Epithelial cell of proximal tubule (primary cell): ENCODE measurements around the gene MXD1. TPM values are rescaled to one million over a fixed set of nuclear protein-coding genes. Genes with fewer than 3 reads are reported as not detected.

Source experiments
- DNase-seq: peaks from one replicate; pipeline ENCODE4 v3.0.0-alpha.2; 2011; ENCODE audit warnings: low read depth
- H3K4me3 ChIP-seq: 2 replicates; pipeline ENCODE4 v1.5.1; 2011; ENCODE audit warnings: low read depth, mild to moderate bottlenecking, low read length
- total RNA-seq: library from RNA; depleted of rRNA; stranded (reverse); fragments of >200 nt; gene quantifications from 2 replicates; pipeline ENCODE4 v1.2.3, GENCODE V29; 2015
- TF ChIP-seq, protein P1 (sequence below): conservative IDR thresholded peaks from 2 replicates; pipeline ENCODE4 v1.5.1; 2012; ENCODE audit warnings: low read depth, mild to moderate bottlenecking, low read length

The MXD1 gene
- total RNA-seq, 1 donor from 2014 or later, result 2.2 TPM

- TF ChIP-seq, protein P1, sequence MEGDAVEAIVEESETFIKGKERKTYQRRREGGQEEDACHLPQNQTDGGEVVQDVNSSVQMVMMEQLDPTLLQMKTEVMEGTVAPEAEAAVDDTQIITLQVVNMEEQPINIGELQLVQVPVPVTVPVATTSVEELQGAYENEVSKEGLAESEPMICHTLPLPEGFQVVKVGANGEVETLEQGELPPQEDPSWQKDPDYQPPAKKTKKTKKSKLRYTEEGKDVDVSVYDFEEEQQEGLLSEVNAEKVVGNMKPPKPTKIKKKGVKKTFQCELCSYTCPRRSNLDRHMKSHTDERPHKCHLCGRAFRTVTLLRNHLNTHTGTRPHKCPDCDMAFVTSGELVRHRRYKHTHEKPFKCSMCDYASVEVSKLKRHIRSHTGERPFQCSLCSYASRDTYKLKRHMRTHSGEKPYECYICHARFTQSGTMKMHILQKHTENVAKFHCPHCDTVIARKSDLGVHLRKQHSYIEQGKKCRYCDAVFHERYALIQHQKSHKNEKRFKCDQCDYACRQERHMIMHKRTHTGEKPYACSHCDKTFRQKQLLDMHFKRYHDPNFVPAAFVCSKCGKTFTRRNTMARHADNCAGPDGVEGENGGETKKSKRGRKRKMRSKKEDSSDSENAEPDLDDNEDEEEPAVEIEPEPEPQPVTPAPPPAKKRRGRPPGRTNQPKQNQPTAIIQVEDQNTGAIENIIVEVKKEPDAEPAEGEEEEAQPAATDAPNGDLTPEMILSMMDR, result no peak
- no peak overlapping the region for H3K4me3 ChIP-seq
- DNase-seq, result no peak
Measured at GRCh38 chr2:69986691-69987090, 71.8 kb downstream of the MXD1 start.

- TF ChIP-seq, protein P1, result no peak
- H3K4me3 ChIP-seq, result no peak overlapping the region
Measured at GRCh38 chr2:69988086-69988635, 73.3 kb downstream of the MXD1 start.

GRCh38 chr2:69989009-69989408 lies 74.1 kb downstream of the MXD1 start:
- TF ChIP-seq, protein P1, result no peak
- H3K4me3 ChIP-seq, result no peak overlapping the region
- DNase-seq, result no peak

More at GRCh38 chr2:69988086-69988635, 73.3 kb downstream of the MXD1 start:
- no peak for DNase-seq

DNA sequence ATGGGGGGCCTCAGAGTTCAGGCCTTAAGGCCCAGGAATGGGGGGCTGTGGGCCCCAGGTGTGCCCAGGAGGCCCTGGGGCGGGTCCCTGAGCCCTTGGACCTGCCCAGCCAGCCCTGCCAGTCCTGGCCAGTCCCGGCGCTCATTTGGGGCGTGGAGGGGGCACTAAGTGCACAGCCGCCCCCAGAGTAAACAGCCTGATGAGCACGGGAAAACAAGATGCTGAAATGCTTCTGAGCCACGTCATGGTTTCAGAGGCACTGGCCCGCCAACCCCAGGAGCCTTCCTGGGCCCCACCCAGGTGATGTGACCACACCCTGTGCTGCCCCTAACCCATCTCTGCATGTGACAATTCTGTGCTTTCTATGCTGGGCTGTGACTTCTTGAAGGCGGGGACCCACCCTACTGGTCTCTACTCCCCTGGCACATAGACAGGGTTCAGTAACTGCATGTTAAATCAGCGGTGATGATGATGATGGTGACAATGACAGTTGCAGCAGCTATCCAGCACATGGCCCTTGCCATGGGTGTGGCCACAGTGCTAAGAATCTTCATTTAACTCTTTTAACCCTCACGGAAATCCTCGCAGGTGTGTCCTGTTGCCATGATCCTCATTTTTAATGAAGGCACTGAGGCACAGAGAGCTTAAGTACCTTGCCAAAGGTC lies 74.7 kb downstream of the MXD1 start:
- no peak overlapping the region for H3K4me3 ChIP-seq
- TF ChIP-seq, protein P1, result no peak
- DNase-seq, result no peak

Other genes with a start within 250 kb of the MXD1 start
- 51.4 and 61.2 TPM in 2 replicates for gene ANXA4, start 173.0 kb upstream of the MXD1 start, total RNA-seq
- gene GMCL1, start 85.4 kb upstream of the MXD1 start, total RNA-seq, result 8.7 and 9.8 TPM in 2 replicates
- gene SNRNP27, start 21.2 kb upstream of the MXD1 start, total RNA-seq, result 60.3 and 88.6 TPM in 2 replicates
- gene ASPRV1, start 46.5 kb downstream of the MXD1 start, total RNA-seq, result 0.14 and 0.69 TPM in 2 replicates
- 73.6 and 100 TPM in 2 replicates for gene PCBP1, start 172.4 kb downstream of the MXD1 start, total RNA-seq